Fibroblast of lung (primary cell): ENCODE data around the gene CLSTN2. TPM values are rescaled to one million over a fixed set of nuclear protein-coding genes. Genes with fewer than 3 reads are reported as not detected.
A peak's percentile ranks its signal among the peaks of the same experiment; 100 is the strongest.

Experiments
- DNase-seq, 2 donors: peaks; one replicate each; pipeline versions ENCODE4 v3.0.0 to v3.0.0-alpha.2; 2010; ENCODE audit warnings: low read depth in 2 of 2
- H2AFZ ChIP-seq: 2 replicates; pipeline ENCODE4 v1.5.1; 2012; ENCODE audit warnings: low read length, control low read depth, inconsistent platforms
- H3K27ac ChIP-seq: 2 replicates; pipeline ENCODE4 v1.5.1; 2011; ENCODE audit warnings: low read length, control low read depth; ENCODE audit not compliant: insufficient read depth
- H3K27me3 ChIP-seq: 2 replicates; pipeline ENCODE4 v1.5.1; 2011; ENCODE audit warnings: mild to moderate bottlenecking, low read length; ENCODE audit not compliant: control insufficient read depth, insufficient read depth
- H3K36me3 ChIP-seq: 2 replicates; pipeline ENCODE4 v1.5.1; 2011; ENCODE audit warnings: low read length; ENCODE audit not compliant: control insufficient read depth, insufficient read depth
- H3K4me1 ChIP-seq: 2 replicates; pipeline ENCODE4 v1.5.1; 2011; ENCODE audit warnings: low read length; ENCODE audit not compliant: control insufficient read depth, insufficient read depth; ENCODE audit errors: extremely low read depth
- H3K4me2 ChIP-seq: 2 replicates; pipeline ENCODE4 v1.5.1; 2011; ENCODE audit warnings: low read length, control low read depth; ENCODE audit not compliant: insufficient read depth; ENCODE audit errors: extremely low read depth
- H3K4me3 ChIP-seq, 4 experiments: fragments of 200-600 bp in 1 of 4; sonication (generic) in 1 of 4; replicated peaks in 1 of 4; 2 replicates each; pipeline ENCODE4 v1.5.1; 2011 to 2016; ENCODE audit warnings: low read length in 4 of 4, low read depth in 3 of 4, mild to moderate bottlenecking in 3 of 4, control low read depth in 2 of 4, inconsistent platforms in 1 of 4, mixed read lengths in 1 of 4; ENCODE audit not compliant: insufficient read depth in 1 of 4; ENCODE audit errors: control extremely low read depth in 1 of 4
- H3K79me2 ChIP-seq: 2 replicates; pipeline ENCODE4 v1.5.1; 2012; ENCODE audit warnings: mild to moderate bottlenecking, low read length, inconsistent platforms; ENCODE audit not compliant: control insufficient read depth, insufficient read depth
- H3K9ac ChIP-seq: 2 replicates; pipeline ENCODE4 v1.5.1; 2011; ENCODE audit warnings: mild to moderate bottlenecking, low read length, control low read depth; ENCODE audit not compliant: insufficient read depth
- H3K9me3 ChIP-seq: 2 replicates; pipeline ENCODE4 v1.5.1; 2012; ENCODE audit warnings: low read depth, low read length; ENCODE audit not compliant: control insufficient read depth, insufficient read depth
- H4K20me1 ChIP-seq: 2 replicates; pipeline ENCODE4 v1.5.1; 2011; ENCODE audit warnings: low read length; ENCODE audit not compliant: control insufficient read depth, insufficient read depth; ENCODE audit errors: extremely low read depth
- CTCF ChIP-seq, 2 donors: IDR thresholded peaks in 1 of 2; conservative IDR thresholded peaks in 1 of 2; 1 replicate in 1 of 2; 2 replicates in 1 of 2; pipeline ENCODE4 v1.5.1; 2011 to 2012; ENCODE audit warnings: low read length in 2 of 2, control low read depth in 1 of 2, inconsistent platforms in 1 of 2, low read depth in 1 of 2, mild to moderate bottlenecking in 1 of 2
- EZH2 ChIP-seq: IDR thresholded peaks from 2 replicates; pipeline ENCODE4 v1.5.1; 2012; ENCODE audit warnings: low read length, control low read depth, mild to moderate bottlenecking; ENCODE audit errors: missing control alignments
- polyA plus RNA-seq, 2 donors: library from polyadenylated mRNA; depleted of rRNA in 1 of 2; stranded (reverse) in 1 of 2; unstranded in 1 of 2; fragments of >200 nt; gene quantifications; 2 replicates each; pipeline ENCODE4 v1.2.1, GENCODE V29; 2011 to 2012; ENCODE audit warnings: missing spikeins in 1 of 2
- total RNA-seq: library from RNA; depleted of rRNA; stranded (reverse); fragments of >200 nt; gene quantifications from 2 replicates; pipeline ENCODE4 v1.2.1, GENCODE V29; 2014

CLSTN2 gene
- total and polyA plus RNA-seq, 2 donors (not counting 1 experiment from before 2014, with no cell fraction given), result under 0.01 to 1.3 TPM

- H3K4me2 ChIP-seq, result no peak overlapping the region
- H3K4me1 ChIP-seq, result no peaks in the 10 kb centered on the region
- TF ChIP-seq CTCF (conservative IDR thresholded peaks at IDR 0.05 in 1 of 2, IDR thresholded peaks at IDR 0.05 in 1 of 2; ENCODE audit: low read depth in 1 of 2, low read length in 2 of 2), result no peak
- no peak for TF ChIP-seq EZH2
- H2AFZ ChIP-seq, result no peak overlapping the region
- no peaks in the 10 kb centered on the region for H3K79me2 ChIP-seq
- no peaks in the 10 kb centered on the region for H4K20me1 ChIP-seq
- H3K36me3 ChIP-seq, result no peaks in the 10 kb centered on the region
- no peak overlapping the region for H3K4me3 ChIP-seq
- H3K9ac ChIP-seq, result no peak overlapping the region
- H3K9me3 ChIP-seq, result no peaks in the 10 kb centered on the region
- no peak overlapping the region for H3K27ac ChIP-seq
- H3K27me3 ChIP-seq, result no peaks in the 10 kb centered on the region
- DNase-seq, result no peak
Observed at GRCh38 chr3:140285380-140285779, 350.4 kb downstream of the CLSTN2 start.

- Histone ChIP-seq H4K20me1 (no peaks in the 10 kb centered on the region), H3K4me3 (no peak overlapping the region), H3K4me2 (no peak overlapping the region), H3K27ac (no peak overlapping the region), H3K4me1 (no peaks in the 10 kb centered on the region), H3K9ac (no peak overlapping the region), H3K36me3 (no peaks in the 10 kb centered on the region), H3K79me2 (no peaks in the 10 kb centered on the region), H3K27me3 (no peaks in the 10 kb centered on the region), H3K9me3 (no peaks in the 10 kb centered on the region), H2AFZ (no peak overlapping the region)
- TF ChIP-seq EZH2 (no peak), CTCF (conservative IDR thresholded peaks at IDR 0.05 in 1 of 2, IDR thresholded peaks at IDR 0.05 in 1 of 2; ENCODE audit: low read depth in 1 of 2, low read length in 2 of 2) (no peak)
- DNase-seq, result peak in 1 of 2 donors; percentile 65
Observed at GRCh38 chr3:140288595-140288994, 353.6 kb downstream of the CLSTN2 start.

- peak in 1 of 2 donors; percentile 33 for DNase-seq
- Histone ChIP-seq H3K79me2 (no peaks in the 10 kb centered on the region), H3K4me2 (no peak overlapping the region), H3K27me3 (no peaks in the 10 kb centered on the region), H3K27ac (no peak overlapping the region), H3K9me3 (no peaks in the 10 kb centered on the region), H3K9ac (no peak overlapping the region), H4K20me1 (no peaks in the 10 kb centered on the region), H2AFZ (no peak overlapping the region), H3K4me3 (no peak overlapping the region), H3K36me3 (no peaks in the 10 kb centered on the region), H3K4me1 (no peaks in the 10 kb centered on the region)
- TF ChIP-seq EZH2 (no peak), CTCF (conservative IDR thresholded peaks at IDR 0.05 in 1 of 2, IDR thresholded peaks at IDR 0.05 in 1 of 2; ENCODE audit: low read depth in 1 of 2, low read length in 2 of 2) (no peak)
Observed at GRCh38 chr3:140290105-140290504, 355.1 kb downstream of the CLSTN2 start.
